CD4-positive, alpha-beta T cell treated with Interleukin-6 for 4 hours (primary cell): ENCODE measurements around the gene C1QTNF7.

Source experiments
- DNase-seq: peaks from one replicate; pipeline ENCODE4 v3.0.0-alpha.2; 2020; ENCODE audit warnings: mixed read lengths

The C1QTNF7 gene

DNA sequence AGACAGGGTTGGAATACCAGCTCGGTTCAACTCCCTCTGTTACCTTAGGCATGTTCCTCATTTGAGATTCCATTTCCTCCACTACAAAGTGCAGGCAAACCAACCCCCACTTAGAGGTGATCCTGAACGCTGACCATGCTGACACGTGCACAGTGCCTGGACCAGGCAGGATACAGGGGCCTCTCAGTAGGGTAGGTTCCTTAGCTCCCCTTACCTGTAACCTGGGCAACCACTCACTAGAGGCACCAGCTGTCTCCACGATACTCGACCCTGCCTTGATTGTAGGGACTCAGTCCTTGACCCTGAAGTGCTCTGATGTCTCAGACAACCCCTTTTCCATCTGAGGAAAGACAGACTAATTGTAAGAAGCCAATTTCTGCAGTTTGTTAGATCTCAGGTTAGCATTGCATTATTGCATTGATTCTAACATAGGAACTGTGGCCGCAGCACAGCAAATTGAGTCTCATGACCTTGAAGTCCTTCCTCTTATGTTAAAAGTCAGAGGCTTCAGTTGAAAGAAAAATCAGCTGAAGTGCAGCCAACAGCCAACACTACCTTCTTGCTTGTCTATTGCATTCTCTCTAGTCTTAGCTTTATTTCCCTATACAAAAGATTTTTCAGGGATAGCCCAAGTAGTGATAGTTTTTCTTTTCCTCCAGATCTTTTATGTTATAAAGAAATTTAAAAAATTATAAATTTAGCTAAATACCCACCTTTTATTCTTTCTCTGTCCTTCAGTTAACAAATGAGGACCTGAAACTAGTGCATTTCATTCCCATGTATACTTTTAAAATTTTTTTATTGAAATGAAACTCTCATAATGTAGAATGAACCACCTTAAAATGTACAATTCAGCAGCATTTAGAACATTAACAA lies 11.2 kb upstream of the C1QTNF7 start:
- DNase-seq = no peak

GRCh38 chr4:15417233-15417660 lies 10.6 kb upstream of the C1QTNF7 start:
- DNase-seq = no peak

- DNase-seq = no peak
These were observed 8.9 kb upstream of the C1QTNF7 start for GRCh38 chr4:15418956-15419355.

DNA sequence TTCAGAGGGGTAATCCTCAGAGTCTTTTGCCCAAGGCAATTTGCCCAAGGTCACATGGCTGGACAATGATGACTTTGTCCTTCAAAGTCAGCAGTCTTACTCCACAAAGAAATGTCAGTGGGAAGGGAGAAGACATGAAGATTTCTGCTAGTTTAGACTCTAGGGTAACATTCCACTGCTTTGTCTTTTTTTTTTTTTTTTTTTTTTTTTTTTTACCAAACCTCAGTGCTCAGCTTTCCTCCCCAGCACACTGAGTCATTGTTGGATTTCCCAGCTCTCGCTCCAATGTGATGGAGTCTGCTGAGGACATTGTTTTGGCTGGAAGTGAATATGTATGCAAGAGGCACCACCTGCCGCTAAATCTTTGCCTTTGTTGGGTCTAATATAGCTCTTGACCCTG lies 7.2 kb upstream of the C1QTNF7 start:
- DNase-seq = no peak

- no peak for DNase-seq
These were observed 4.5 kb upstream of the C1QTNF7 start for GRCh38 chr4:15423285-15423711.

DNA sequence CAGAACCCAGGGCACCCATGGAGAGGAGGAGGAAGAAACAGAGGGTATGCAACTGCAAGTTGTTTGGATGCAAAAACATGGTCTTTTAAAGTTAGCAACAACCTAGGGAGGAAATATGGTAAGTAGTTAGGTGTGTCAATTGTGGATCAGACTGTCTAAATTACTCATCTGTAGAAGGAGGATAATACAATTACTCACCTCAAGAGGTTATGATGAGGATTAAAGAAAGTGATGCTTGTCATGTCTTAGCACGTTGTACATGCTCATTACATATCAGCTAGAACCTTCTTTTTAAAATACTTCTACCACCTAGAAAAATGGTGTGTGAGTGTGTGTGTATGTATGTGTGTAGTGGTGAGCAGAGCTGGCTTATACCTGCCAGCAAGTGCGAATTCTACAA lies 2.3 kb upstream of the C1QTNF7 start:
- DNase-seq = no peak

GRCh38 chr4:15427161-15427560 lies 672 bp upstream of the C1QTNF7 start:
- no peak for DNase-seq

- no peak for DNase-seq
These were observed 778 bp downstream of the C1QTNF7 start for GRCh38 chr4:15428611-15429010.

GRCh38 chr4:15434091-15434490 lies 6.3 kb downstream of the C1QTNF7 start:
- no peak for DNase-seq

DNA sequence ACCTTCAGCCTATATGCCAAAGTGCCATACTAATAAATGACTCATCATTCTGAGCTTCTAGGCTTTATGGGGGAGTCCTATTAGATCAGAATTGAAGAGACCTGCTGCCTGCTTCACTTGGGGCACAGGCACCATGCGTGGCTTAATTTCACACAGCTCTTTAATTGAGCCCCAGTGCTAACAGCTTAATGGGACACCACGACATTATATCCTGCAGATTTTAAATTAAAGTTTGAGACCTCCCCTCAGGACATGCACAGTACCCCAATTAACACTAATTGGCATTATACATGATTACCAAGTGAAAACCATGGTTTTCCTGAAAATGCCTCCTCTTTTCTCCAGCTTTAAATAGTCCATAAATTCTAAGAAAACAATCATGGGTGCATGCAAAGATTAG lies 6.8 kb downstream of the C1QTNF7 start:
- DNase-seq = no peak

- no peak for DNase-seq
These were observed 8.7 kb downstream of the C1QTNF7 start for GRCh38 chr4:15436513-15436912.

DNA sequence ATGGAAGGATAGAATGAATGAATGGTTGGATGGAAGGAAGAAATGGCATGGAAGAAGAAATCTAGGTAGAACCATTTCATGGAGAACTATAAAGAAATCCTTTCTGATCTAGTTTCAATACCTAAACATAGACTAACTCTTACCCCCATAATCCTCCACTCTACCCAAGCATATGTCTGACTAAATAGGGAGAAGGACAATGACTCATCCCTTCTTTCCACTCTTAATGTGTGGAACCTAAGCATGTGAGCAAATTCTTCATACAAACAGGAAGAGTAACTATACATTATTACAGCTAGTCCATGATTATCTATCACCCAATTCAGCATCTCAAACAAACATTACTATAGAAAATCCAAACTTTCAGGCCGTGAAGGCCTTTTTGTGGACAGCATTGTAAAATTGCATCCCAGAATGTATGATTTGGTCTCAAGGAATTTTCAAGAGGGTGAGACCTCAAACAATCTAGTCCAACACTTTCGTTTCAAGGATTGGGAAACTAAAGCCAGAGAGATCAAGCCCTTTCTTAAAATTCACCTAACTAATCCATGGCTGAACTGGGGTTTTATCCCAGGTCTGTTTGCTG lies 11.2 kb downstream of the C1QTNF7 start:
- DNase-seq = no peak

GRCh38 chr4:15443371-15444160 lies 15.7 kb downstream of the C1QTNF7 start:
- DNase-seq = no peak

GRCh38 chr4:15444276-15444675 lies 16.4 kb downstream of the C1QTNF7 start:
- no peak for DNase-seq

GRCh38 chr4:15444879-15445547 lies 17.2 kb downstream of the C1QTNF7 start:
- DNase-seq = no peak

- no peak for DNase-seq
These were observed 23.5 kb downstream of the C1QTNF7 start for GRCh38 chr4:15451181-15451865.

- no peak for DNase-seq
These were observed 24.3 kb downstream of the C1QTNF7 start for GRCh38 chr4:15451866-15452765.

DNA sequence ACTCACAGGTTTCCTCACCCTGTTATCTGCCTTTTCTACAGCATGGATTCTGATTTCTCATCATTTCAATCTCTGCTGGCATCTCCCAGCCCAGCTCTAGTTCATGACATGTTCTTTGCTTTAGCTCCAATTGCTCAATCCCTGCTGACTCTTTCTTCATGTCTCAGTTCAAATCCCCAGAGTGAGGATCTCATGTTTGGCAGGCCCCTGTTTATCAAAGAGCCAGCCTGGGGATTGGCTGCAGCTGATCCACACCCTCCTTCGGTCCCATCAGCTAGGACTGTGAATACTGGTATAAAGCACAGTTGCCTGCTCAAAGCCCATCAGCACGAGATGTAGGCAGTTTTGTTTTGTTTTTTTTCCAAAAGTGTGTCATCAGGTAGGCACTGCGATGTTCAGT lies 27.5 kb downstream of the C1QTNF7 start:
- DNase-seq = no peak

- no peak for DNase-seq
These were observed 29.8 kb downstream of the C1QTNF7 start for GRCh38 chr4:15457406-15458201.

DNA sequence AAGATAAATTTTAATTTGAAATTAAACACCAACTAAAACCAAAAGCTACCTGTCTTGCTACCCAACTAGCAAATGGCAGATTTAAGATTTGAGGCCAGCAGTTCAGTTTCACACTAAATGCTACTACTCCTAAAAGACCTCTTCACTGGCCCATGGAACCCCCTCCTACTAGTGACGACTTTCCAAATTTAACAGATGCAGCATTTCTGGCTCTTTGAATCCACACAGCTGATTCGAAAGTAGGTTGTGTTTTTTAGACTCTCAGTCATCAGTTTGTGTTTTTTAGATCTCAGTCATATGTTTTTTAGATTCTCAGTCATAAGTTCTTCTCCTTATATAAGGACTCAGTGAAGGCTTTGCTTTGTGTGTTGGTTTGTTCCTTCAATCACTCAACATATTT lies 30.8 kb downstream of the C1QTNF7 start:
- DNase-seq = no peak
